HepG2 (cell line): Measurements from ENCODE around the gene QSOX2. TPM values are rescaled to one million over a fixed set of nuclear protein-coding genes. Genes with fewer than 3 reads are reported as not detected.

ENCODE experiments used
- ATAC-seq: fragments of 200-7000 bp; cut with Tn5 transposase; 3 replicates; pipeline ENCODE4 v1.9.1; 2020; ENCODE audit warnings: mild to moderate bottlenecking, moderate library complexity
- BruUV-seq: library from RNA; stranded (reverse); fragments of 400-500 nt; replicated peaks from 2 replicates; lab custom pipeline; 2021; lab: Mats Ljungman, UMichigan
- CTCF ChIA-PET: fragments of 300-600 bp; formaldehyde crosslinking; extraction: SDS; loops from one replicate; lab custom pipeline; 2021; ENCODE audit warnings: low total read pairs, inconsistent platforms, low intra/inter-chr PET ratio; lab: Yijun Ruan, JAX
- POLR2A ChIA-PET: fragments of 350-600 bp; sonication (Branson Sonifier 250); formaldehyde crosslinking; loops from one replicate; lab custom pipeline; 2020; ENCODE audit warnings: antibody characterized with exemption, inconsistent platforms; lab: Yijun Ruan, JAX
- DNase-seq: peaks from one replicate; pipeline ENCODE4 v3.0.0-alpha.2; 2015; ENCODE audit warnings: low spot score
- FAIRE-seq: peaks from 3 replicates; lab custom pipeline; 2011; peaks lifted over from hg19 to GRCh38; lab: Jason Lieb, UNC
- H2AFZ ChIP-seq: one replicate; pipeline ENCODE4 v1.6.1; 2011; ENCODE audit warnings: low read length, inconsistent platforms
- H3K27ac ChIP-seq: fragments of 300-600 bp; 3 replicates; pipeline ENCODE4 v1.8.0; 2011; ENCODE audit warnings: mixed run types, mild to moderate bottlenecking, mixed read lengths, low read length, inconsistent platforms; ENCODE audit not compliant: insufficient read depth; ENCODE audit errors: extremely low read length
- H3K27me3 ChIP-seq, 2 experiments: fragments of 200-600 bp in 1 of 2; 2 replicates in 1 of 2; 3 replicates in 1 of 2; pipeline versions ENCODE4 v1.6.0 to v1.8.0; 2011; ENCODE audit warnings: low read length in 2 of 2, mild to moderate bottlenecking in 2 of 2, moderate library complexity in 2 of 2, inconsistent platforms in 1 of 2; ENCODE audit not compliant: insufficient read depth in 2 of 2, control insufficient read depth in 1 of 2
- H3K36me3 ChIP-seq, 2 experiments: fragments of 200-600 bp in 1 of 2; replicated peaks in 1 of 2; 2 replicates in 1 of 2; 3 replicates in 1 of 2; pipeline versions ENCODE4 v1.5.1 to v1.8.0; 2011; ENCODE audit warnings: low read length in 2 of 2, inconsistent platforms in 1 of 2; ENCODE audit not compliant: insufficient read depth in 2 of 2, control insufficient read depth in 1 of 2
- H3K4me1 ChIP-seq: 2 replicates; pipeline ENCODE4 v1.5.1; 2012; ENCODE audit warnings: low read length, inconsistent platforms; ENCODE audit not compliant: insufficient read depth
- H3K4me2 ChIP-seq: 2 replicates; pipeline ENCODE4 v1.6.0; 2011; ENCODE audit warnings: low read depth, low read length, inconsistent platforms
- H3K4me3 ChIP-seq, 3 experiments: fragments of 200-600 bp in 1 of 3; sonication (generic), shearing (Covaris generic) in 1 of 3; replicated peaks in 1 of 3; 2 replicates each; pipeline ENCODE4 v1.5.1; 2011 to 2016; ENCODE audit warnings: low read length in 3 of 3, inconsistent platforms in 2 of 3, low read depth in 2 of 3, mild to moderate bottlenecking in 2 of 3, control low read depth in 1 of 3, mixed read lengths in 1 of 3; ENCODE audit not compliant: insufficient read depth in 1 of 3
- H3K79me2 ChIP-seq: one replicate; pipeline ENCODE4 v1.6.1; 2011; ENCODE audit warnings: low read length, inconsistent platforms; ENCODE audit not compliant: insufficient read depth
- H3K9ac ChIP-seq: 2 replicates; pipeline ENCODE4 v1.6.0; 2011; ENCODE audit warnings: mild to moderate bottlenecking, low read depth, low read length, inconsistent platforms; ENCODE audit not compliant: insufficient read depth
- H3K9me3 ChIP-seq: 2 replicates; pipeline ENCODE4 v1.5.1; 2012; ENCODE audit warnings: mild to moderate bottlenecking, low read length
- H4K20me1 ChIP-seq: 2 replicates; pipeline ENCODE4 v1.6.0; 2011; ENCODE audit warnings: inconsistent platforms, mild to moderate bottlenecking, low read length, moderate library complexity; ENCODE audit not compliant: insufficient read depth
- AHR ChIP-seq: IDR thresholded peaks from 2 replicates; pipeline ENCODE4 v1.6.1; 2018; ENCODE audit warnings: missing genetic modification reagents, missing compliant biosample characterization
- BRCA1 ChIP-seq: sonication (generic); formaldehyde crosslinking; IDR thresholded peaks from 2 replicates; pipeline ENCODE4 v1.4.0; 2020; ENCODE audit warnings: missing genetic modification reagents
- HNRNPUL1 ChIP-seq: fragments of 200-400 bp; formaldehyde crosslinking; IDR thresholded peaks from 2 replicates; pipeline ENCODE4 v1.6.1; 2017; ENCODE audit warnings: low read depth, mild to moderate bottlenecking, low read length, moderate library complexity
- NBN ChIP-seq: fragments of 450-650 bp; conservative IDR thresholded peaks from 2 replicates; pipeline ENCODE4 v1.6.1; 2017
- SOX13 ChIP-seq, 3 experiments: fragments of 450-650 bp in 1 of 3; sonication (generic) in 1 of 3; formaldehyde crosslinking in 1 of 3; IDR thresholded peaks in 2 of 3; conservative IDR thresholded peaks in 1 of 3; 2 replicates each; pipeline versions ENCODE4 v1.5.0 to v1.6.1; 2016 to 2020; ENCODE audit warnings: antibody characterized with exemption in 1 of 3, mild to moderate bottlenecking in 1 of 3, missing compliant biosample characterization in 1 of 3, missing genetic modification reagents in 1 of 3, moderate library complexity in 1 of 3
- ZFYVE20 ChIP-seq: sonication (generic); formaldehyde crosslinking; IDR thresholded peaks from 2 replicates; pipeline ENCODE4 v1.8.0; 2023; ENCODE audit warnings: low read depth, mild to moderate bottlenecking, moderate library complexity, missing genetic modification reagents, borderline replicate concordance
- ZNF101 ChIP-seq: sonication (generic); formaldehyde crosslinking; IDR thresholded peaks from 2 replicates; pipeline ENCODE4 v1.4.0; 2020; ENCODE audit warnings: mild to moderate bottlenecking, low read depth, missing genetic modification reagents, borderline replicate concordance
- ZNF30 ChIP-seq: sonication (generic); formaldehyde crosslinking; IDR thresholded peaks from 2 replicates; pipeline ENCODE4 v1.5.0; 2020; ENCODE audit warnings: mild to moderate bottlenecking, missing genetic modification reagents
- ZNF562 ChIP-seq: sonication (generic); formaldehyde crosslinking; IDR thresholded peaks from 2 replicates; pipeline ENCODE4 v1.8.0; 2022; ENCODE audit warnings: missing genetic modification reagents, borderline replicate concordance
- WGBS: methylation state at CpG from one replicate; pipeline ENCODE4 v1.1.6; 2017; ENCODE audit warnings: low lambda C conversion rate; 5-methylcytosine and 5-hydroxymethylcytosine counted together
- in situ Hi-C: cut with HindIII; loops from 2 replicates; pipeline ENCODE4 v1.10.0; 2017; ENCODE audit warnings: low pct_unique_long_range_greater_than_20kb; ENCODE audit not compliant: extremely low pct_ligation_motif_present
- intact Hi-C: fragments of 100-400 bp; cut with micrococcal nuclease; formaldehyde crosslinking; loops from one replicate; pipeline ENCODE4 v1.10.0; 2022; ENCODE audit not compliant: unreplicated experiment
- polyA plus RNA-seq, 8 experiments: library from polyadenylated mRNA; depleted of rRNA in 3 of 8; stranded (reverse) in 7 of 8; unstranded in 1 of 8; fragments of >200 nt; fragmentation: Illumina TruSeq in 4 of 8; extraction: Trizol in 4 of 8; gene quantifications; 2 replicates each; pipeline versions ENCODE4 v1.2.1 to v1.2.3, GENCODE V29; 2011 to 2016; ENCODE audit warnings: low read depth in 4 of 8, missing spikeins in 1 of 8, mixed read lengths in 1 of 8; ENCODE audit not compliant: insufficient read depth in 1 of 8
- total RNA-seq, 5 experiments: library from RNA; depleted of rRNA; stranded (reverse); fragments of >200 nt; fragmentation: Illumina TruSeq; extraction: Trizol; gene quantifications; 2 replicates each; pipeline ENCODE4 v1.2.3, GENCODE V29; 2016; ENCODE audit warnings: low read depth in 1 of 5
- TF ChIP-seq, protein P1 (sequence below): sonication (generic); formaldehyde crosslinking; IDR thresholded peaks from 2 replicates; pipeline ENCODE4 v1.8.1; 2022; ENCODE audit warnings: low read depth, mild to moderate bottlenecking, missing genetic modification reagents
- TF ChIP-seq, protein P2 (sequence below): sonication (generic); formaldehyde crosslinking; IDR thresholded peaks from 2 replicates; pipeline ENCODE4 v1.4.0; 2020; ENCODE audit warnings: missing genetic modification reagents, borderline replicate concordance
- TF ChIP-seq, protein P3 (sequence below): sonication (generic); formaldehyde crosslinking; IDR thresholded peaks from 2 replicates; pipeline ENCODE4 v1.8.0; 2022; ENCODE audit warnings: mild to moderate bottlenecking, missing genetic modification reagents, moderate library complexity

Gene QSOX2
- total and polyA plus RNA-seq, 2 of the 13 experiments (the other 11 are each of a cell fraction or from before 2014, with no cell fraction given), result 27.1 to 42.1 TPM

DNA sequence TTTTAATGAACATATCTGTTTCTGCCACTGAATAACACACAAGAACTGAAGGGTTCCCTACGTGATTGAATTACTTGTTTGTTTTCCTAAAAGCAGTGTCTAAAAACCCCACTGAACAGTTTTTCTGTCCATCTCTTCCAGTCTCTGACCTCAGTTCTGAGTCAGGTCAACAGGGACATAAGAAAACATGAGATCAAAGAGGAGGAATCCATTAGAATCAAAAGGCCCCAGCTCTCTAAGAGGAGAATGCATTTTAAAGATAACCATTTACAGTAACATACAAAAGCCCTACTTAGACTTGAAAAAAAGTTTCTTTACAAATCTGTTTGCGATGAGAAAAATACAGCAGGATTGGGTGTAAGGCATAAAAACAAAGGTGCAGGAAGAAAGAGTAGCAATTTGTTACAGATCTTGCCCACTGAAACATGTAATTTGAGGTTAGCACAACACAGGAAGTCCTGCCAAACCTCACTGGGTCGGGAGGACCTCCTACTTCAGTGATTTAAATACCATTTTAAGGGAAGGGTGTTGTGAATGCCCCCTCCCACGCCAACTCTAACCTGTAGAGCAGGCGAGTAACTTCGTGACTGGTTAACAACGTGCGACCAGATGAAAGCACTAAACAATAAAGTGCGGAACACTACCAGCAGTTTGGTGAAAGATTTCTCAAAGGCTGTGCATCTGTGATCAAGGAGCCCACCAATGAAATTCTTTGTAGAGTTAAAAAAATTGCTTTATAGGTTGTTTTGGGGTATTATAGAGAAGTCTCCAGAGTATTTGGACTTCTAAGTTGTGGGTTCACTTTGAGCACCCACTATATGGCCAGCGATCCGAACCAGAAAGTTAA, 1.3 kb downstream of the QSOX2 start:
- FAIRE-seq (peak; percentile 82), DNase-seq (peak; percentile 84), ATAC-seq (no peak)
- ChIA-PET CTCF (no interaction called here), POLR2A (interaction anchor here (1.3 kb wide), 1 partner anchor 10 kb away, joined by 3 read pairs; no protein-coding TSS in a partner anchor)
- peaks cover 1 to 7% of the 10 kb centered on the region in 2 experiments; a peak in 1 of 5 replicates for H3K36me3 ChIP-seq
- peak overlapping the region; percentile 63 to 91 (median 88) for H3K4me3 ChIP-seq
- H3K27ac ChIP-seq, result peak overlapping the region; percentile 70
- intact Hi-C loops, result no loop called here
- no peak overlapping the region for H2AFZ ChIP-seq
- H3K9me3 ChIP-seq, result no peaks in the 10 kb centered on the region
- peaks cover 44% of the 10 kb centered on the region for H4K20me1 ChIP-seq
- H3K79me2 ChIP-seq, result peaks cover 54% of the 10 kb centered on the region
- TSS peak; percentile 65 for BruUV-seq
- peak overlapping the region; percentile 85 for H3K9ac ChIP-seq
- H3K4me2 ChIP-seq, result peak overlapping the region; percentile 91
- in situ Hi-C loops, result no loop called here
- WGBS, result 3% methylated on average over 11 of the region's 11 CpGs
- peaks cover 11 to 33% of the 10 kb centered on the region in 2 experiments for H3K27me3 ChIP-seq
- H3K4me1 ChIP-seq, result peaks cover 58% of the 10 kb centered on the region
- TF ChIP-seq BRCA1 (CRISPR knock-in tag) (no peak), SOX13 (IDR thresholded peaks at IDR 0.05) (no peak), SOX13 (CRISPR knock-in tag; conservative IDR thresholded peaks at IDR 0.05 in 1 of 2, IDR thresholded peaks at IDR 0.05 in 1 of 2) (peak in 1 of 2 experiments; percentile 67; a peak in 2 of 4 replicates), ZNF562 (CRISPR knock-in tag) (no peak), NBN (no peak), HNRNPUL1 (no peak), ZNF101 (CRISPR knock-in tag) (no peak), ZFYVE20 (CRISPR knock-in tag) (no peak), AHR (no peak), ZNF30 (CRISPR knock-in tag) (no peak)
- TF ChIP-seq, protein P1, sequence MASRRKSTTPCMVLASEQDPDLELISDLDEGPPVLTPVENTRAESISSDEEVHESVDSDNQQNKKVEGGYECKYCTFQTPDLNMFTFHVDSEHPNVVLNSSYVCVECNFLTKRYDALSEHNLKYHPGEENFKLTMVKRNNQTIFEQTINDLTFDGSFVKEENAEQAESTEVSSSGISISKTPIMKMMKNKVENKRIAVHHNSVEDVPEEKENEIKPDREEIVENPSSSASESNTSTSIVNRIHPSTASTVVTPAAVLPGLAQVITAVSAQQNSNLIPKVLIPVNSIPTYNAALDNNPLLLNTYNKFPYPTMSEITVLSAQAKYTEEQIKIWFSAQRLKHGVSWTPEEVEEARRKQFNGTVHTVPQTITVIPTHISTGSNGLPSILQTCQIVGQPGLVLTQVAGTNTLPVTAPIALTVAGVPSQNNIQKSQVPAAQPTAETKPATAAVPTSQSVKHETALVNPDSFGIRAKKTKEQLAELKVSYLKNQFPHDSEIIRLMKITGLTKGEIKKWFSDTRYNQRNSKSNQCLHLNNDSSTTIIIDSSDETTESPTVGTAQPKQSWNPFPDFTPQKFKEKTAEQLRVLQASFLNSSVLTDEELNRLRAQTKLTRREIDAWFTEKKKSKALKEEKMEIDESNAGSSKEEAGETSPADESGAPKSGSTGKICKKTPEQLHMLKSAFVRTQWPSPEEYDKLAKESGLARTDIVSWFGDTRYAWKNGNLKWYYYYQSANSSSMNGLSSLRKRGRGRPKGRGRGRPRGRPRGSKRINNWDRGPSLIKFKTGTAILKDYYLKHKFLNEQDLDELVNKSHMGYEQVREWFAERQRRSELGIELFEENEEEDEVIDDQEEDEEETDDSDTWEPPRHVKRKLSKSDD (CRISPR knock-in tag), result no peak
- TF ChIP-seq, protein P2, sequence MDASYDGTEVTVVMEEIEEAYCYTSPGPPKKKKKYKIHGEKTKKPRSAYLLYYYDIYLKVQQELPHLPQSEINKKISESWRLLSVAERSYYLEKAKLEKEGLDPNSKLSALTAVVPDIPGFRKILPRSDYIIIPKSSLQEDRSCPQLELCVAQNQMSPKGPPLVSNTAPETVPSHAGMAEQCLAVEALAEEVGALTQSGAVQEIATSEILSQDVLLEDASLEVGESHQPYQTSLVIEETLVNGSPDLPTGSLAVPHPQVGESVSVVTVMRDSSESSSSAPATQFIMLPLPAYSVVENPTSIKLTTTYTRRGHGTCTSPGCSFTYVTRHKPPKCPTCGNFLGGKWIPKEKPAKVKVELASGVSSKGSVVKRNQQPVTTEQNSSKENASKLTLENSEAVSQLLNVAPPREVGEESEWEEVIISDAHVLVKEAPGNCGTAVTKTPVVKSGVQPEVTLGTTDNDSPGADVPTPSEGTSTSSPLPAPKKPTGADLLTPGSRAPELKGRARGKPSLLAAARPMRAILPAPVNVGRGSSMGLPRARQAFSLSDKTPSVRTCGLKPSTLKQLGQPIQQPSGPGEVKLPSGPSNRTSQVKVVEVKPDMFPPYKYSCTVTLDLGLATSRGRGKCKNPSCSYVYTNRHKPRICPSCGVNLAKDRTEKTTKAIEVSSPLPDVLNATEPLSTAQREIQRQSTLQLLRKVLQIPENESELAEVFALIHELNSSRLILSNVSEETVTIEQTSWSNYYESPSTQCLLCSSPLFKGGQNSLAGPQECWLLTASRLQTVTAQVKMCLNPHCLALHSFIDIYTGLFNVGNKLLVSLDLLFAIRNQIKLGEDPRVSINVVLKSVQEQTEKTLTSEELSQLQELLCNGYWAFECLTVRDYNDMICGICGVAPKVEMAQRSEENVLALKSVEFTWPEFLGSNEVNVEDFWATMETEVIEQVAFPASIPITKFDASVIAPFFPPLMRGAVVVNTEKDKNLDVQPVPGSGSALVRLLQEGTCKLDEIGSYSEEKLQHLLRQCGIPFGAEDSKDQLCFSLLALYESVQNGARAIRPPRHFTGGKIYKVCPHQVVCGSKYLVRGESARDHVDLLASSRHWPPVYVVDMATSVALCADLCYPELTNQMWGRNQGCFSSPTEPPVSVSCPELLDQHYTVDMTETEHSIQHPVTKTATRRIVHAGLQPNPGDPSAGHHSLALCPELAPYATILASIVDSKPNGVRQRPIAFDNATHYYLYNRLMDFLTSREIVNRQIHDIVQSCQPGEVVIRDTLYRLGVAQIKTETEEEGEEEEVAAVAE, result no peak
- TF ChIP-seq, protein P3, sequence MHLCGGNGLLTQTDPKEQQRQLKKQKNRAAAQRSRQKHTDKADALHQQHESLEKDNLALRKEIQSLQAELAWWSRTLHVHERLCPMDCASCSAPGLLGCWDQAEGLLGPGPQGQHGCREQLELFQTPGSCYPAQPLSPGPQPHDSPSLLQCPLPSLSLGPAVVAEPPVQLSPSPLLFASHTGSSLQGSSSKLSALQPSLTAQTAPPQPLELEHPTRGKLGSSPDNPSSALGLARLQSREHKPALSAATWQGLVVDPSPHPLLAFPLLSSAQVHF (CRISPR knock-in tag), result no peak
